HG03097 (cell line): Measurements from ENCODE around the gene PTPRN.
"Not testable (repeated sequence)": the region's sequence is repeated elsewhere in the genome, so short reads cannot be mapped to it uniquely, and the experiment has no call there.

ENCODE experiments used
- ATAC-seq: cut with Tn5 transposase; IDR thresholded peaks from one replicate; pipeline ENCODE4 v1.9.1; 2021; ENCODE audit not compliant: unreplicated experiment, low FRiP score

PTPRN gene

DNA sequence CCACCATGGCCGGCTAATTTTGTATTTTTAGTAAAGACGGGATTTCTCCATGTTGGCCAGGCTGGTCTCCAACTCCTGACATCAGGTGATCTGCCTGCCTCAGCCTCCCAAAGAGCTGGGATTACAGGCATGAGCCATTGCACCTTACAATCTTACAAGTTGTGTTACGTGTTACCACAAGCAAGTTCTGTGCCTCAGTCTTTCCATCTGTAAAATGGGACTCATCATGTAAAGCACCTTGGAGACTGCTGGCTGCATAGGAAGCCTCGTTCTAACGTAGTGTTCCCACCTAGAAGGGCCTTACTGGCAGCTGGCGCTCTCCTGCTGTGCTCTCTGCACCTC, 20.0 kb downstream of the PTPRN start:
- no peak for ATAC-seq

DNA sequence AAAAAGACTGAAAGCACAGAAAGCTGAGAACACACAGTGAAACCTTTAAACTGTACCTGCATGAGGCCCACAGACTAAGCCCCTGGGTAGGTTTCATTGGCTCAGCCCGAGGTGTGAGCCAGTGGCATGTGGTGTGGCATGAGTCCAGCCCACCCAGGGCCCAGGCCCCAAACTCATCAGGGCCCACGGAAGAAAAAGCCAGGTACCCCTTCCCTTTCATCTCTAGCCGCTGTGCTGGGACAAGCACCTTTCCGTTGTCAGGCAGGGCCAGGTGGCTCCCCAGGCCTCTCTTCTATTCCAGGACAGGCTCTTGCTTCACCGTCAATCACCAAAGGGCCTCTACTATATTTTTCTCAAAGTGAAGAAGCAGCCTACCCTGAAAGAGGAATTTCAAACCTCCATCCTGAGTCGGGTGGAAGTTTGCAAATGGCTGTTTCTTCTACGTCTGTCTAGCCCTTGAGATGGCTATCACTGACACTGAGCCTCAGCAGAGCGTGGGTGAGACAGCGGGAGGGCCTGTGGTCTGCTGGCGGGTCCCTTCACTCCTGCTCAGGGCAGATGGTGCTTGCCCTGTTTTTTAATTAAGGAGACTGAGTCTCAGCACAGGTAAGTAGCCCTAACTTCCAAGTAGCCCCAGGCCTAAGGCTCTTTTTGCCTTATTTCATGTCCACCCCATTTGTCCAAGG, 21.5 kb downstream of the PTPRN start:
- ATAC-seq = no peak

DNA sequence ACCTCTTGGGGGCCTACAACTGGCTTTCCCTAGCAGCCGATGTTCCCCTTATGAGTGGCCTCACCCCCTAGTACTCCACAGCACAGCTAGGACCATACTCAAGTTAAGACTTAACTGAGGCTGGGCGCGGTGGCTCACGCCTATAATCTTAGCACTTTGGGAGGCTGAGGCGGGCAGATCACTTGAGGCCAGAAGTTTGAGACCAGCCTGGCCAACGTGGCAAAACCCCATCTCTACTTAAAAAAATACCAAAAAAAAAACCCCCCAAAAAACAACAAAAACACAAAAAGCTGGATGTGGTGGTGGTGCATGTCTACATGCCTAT, 22.1 kb downstream of the PTPRN start:
- ATAC-seq = not testable (repeated sequence)

DNA sequence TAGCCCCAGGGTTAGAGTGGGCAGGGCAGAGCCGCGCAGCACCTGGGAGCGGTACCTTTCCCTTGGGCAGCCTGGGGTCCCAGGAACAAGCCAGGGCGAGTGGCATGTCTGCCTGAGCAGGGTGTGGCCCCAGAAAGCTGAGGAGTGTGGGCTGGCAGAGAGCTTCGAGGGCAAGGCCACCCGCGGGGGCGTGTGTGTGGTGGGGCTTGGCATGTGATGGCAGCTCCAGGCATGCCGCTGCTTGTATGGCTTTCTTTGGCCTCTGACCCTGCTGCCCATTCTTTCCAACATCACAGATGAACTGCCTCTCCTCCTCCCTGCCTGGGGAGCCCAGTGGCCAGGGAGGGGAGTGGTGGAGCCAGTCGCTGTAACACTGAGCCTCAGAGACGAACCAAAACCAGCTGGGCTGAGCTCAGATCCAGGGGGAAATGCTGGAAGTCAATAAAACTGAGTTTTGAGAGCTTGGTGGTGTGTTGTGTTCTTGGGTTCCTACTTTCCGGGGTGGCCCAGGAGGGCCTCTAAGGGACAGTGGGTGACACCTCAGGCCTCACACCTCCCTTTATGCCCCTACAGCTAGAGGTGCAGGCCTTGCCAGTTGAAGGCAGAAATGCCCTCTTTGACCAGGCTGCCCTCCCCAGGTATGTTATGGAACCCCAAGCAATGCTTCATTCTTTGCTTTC, 22.6 kb downstream of the PTPRN start:
- ATAC-seq = no peak

DNA sequence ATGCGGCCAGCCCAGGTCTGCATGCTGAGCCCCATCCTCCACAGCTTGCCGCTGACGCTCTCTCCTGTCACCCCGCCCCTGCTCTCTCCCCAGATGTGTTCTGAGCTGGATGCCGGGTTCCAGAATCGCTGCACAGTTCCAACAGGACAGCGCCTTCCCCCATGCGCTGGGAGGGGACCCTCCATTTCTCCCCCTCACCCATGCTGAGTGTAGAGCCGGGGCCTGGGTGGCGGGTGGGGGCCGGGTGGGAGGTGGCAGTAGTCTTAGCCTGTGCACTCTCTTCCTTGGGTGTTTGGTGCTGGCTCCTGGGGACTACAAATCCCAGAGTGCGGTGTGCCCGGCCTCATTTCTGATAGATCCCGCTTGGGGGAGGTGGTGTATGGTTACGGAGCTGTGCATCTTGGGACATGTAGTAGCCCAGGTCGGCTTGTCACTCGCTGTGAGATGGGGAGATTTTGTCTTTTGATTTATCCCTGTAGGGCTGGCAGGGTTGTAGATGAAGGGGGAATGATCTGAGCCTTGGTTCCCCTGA, 23.2 kb downstream of the PTPRN start:
- ATAC-seq = no peak

DNA sequence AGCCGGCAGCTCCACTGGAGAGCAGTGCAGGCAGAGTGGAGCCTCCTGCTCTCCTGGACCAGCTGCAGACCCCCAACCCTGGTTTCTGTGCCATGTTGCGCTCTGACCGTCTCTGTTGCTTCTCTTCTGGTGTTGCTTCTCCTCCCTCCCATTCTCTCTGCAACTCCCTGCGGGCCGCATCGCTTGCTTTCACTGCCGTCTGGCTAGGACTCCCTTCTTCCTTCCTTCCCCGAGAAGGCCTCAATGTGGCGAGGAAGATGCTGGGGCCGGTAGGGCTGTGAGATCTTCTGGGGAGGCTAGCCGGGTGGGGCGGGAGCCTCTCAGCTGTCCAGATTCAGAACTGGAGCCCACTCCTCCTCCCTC, 23.8 kb downstream of the PTPRN start:
- ATAC-seq = no peak

DNA sequence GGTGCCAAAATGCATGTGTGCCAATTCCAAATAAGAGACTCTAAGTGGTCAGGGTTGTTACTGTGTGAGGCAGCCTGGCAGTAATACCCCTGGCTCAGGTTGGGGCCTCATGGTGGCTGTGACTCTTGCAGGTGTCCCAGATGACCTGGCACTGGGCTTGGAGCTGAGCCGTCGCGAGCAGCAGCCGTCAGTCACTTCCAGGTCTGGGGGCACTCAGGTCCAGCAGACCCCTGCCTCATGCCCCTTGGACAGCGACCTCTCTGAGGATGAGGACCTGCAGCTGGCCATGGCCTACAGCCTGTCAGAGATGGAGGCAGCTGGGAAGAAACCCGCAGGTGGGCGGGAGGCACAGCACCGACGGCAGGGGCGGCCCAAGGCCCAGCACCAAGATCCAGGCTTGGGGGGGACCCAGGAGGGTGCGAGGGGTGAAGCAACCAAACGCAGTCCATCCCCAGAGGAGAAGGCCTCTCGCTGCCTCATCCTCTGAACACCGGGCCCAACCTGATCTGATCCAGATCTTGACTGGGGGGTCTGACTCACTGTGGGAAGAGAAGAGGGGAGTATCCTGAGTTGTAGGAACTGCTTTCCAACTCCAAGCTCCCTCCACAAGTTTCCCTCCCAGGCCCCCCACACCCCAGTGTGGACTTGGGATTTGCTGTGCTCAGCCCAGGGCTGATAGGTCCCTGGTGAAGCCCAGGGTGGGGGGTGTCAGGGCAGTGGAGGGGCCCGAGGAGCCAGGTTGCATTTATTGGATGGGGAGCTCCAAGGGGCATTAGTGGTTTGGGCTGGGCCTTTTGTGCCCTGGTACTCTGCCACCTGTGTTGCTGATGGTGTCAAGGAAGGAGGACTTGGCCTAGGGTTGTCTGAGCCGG, 24.5 kb downstream of the PTPRN start:
- ATAC-seq = no peak

DNA sequence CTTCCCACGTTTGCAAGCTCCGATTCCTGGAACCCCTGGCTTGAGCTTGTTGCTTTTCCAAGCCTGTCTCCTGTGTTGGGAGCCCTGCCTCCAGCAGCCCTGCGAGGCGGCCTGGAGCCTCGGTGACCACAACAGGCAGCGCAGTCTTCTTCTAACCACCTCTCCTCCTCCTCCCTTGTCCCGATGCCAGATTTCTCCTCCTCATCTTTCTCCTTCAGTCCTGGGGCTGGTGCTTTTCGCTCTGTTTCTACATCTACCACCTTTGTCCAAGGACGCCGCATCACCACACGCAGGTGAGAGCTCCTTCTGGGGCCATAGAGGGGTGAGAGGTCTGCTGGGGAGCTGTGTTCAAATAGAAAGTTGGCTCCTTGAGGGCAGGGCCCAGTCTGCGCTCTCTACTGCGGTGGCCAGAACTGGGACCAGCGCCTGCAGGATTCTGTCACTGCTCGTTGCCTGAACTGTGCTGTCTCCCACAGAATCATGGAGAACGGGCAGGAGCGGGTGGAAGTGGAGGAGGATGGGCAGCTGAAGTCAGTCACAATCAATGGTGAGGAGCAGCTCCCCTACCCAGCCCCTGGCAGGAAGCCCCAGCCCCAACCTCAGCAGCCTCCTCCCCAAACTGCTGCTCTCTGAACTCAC, 26.1 kb downstream of the PTPRN start:
- ATAC-seq = no peak

DNA sequence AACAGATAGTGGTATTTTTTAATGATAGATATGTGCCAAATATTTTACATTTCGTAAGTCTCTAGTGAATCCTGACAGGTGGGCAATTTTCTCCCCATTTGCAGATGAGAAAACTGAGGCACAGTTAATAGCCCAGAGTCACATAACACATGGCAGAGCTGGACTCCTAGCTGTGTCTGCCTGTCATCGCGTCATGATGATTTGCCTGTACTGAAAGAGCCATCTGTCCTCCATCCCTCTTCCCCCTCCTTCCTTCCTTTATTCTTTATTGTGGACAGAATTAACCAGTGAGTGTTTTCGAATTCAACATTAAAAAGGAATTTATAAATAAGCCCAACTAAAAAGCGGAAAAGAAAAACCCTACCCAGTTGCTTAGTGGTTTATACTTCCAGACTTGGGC, 26.8 kb downstream of the PTPRN start:
- ATAC-seq = no peak

DNA sequence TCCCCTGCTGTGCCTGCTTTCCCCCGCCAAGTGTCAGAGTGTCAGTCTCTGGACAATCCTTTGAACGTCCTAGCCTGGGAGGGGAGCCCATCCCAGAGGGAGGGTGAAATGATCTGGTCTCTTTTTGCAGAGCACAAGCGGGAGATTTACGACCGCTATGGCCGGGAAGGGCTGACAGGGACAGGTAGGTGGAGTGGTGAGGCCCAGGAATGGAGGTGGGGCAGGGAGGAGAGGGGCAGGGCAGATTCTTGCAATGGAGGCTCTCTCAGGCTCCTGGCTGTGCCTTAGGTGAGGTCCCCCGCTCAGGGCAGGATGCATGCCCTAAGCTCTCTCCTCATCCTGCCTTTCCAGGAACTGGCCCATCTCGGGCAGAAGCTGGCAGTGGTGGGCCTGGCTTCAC, 27.6 kb downstream of the PTPRN start:
- no peak for ATAC-seq

DNA sequence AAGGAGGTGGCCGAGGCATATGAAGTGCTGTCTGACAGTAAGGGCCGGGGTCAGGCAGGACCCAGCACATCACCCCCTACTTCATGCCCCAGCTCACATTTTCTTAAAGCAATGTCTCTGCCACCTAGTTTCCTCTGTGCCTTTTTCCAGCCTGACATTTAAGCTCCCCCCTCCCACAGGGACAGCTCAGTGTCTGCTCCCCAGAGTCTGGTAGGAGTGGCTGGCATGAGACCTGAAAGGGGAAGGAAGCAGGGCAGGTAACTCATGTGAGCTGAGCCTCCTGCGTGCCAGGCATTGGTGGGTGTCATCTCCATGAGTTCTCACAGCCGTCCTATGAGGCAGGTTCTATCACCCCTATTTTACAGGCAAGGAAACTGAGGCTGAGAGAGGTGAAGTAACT, 28.6 kb downstream of the PTPRN start:
- no peak for ATAC-seq

DNA sequence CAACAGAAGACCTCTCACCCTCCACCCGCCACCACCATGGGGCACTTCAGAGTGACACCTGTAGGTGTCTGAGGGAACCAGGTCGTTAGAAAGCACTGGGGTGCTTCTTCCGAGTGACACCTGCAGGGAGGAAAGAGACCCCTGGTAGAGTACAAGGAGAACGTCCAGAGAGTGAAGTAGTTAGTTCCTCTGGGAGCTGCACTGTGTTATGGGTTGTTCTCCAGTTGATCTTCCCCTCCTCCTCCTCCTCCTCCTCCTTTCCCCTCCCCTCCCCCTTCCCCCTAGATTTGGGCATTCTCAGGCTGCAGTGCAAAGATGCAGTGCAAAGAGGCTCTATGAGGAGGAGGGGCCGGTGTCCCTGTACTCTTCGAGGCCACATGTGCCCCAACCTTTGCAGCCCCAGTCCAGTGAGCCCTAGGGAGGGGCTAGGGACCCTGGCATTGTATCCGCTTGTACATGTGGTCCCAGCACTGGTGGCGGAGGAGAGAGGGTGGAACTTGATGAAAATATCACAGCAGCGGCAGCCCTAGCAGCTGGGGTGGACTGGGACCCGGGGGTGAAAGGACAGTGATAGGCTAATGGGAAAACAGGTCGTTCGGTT, 29.2 kb downstream of the PTPRN start:
- ATAC-seq = no peak

DNA sequence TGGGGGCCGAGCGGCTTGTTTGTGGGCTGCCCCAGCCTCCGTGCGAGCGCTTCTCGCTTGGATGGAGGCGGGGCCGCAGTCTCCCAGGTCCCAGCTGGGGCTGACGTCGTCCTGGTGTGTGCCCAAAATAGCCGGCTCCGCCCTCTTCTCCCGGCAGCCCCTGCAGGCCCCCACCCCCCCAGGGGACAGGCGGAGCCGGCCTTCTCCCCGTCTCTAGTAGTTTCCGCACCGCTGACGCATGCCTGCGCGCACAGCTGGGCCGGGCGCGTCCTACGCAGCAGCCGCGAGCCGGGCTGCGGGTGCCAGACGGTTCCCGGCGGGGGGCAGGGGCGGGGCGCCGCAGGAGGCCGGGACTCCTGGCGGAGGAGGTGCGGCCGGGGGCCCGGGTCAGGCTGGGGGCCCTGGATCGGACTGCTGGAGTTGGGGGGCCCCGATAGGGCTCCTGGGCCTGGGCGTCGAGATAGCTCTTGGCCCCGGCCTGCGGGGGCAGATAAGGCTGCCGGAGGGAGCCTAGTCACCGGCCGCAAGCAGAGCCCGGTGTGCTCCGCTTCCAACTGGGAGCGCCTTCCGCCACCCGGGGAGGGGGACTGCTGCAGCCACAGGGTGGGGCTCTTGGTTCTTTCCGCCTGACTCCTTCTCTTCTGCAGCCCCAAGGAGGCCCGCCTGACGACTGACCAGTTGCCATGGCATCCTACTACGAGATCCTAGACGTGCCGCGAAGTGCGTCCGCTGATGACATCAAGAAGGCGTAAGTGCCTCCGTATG, 29.9 kb downstream of the PTPRN start, which contains the start of gene DNAJB2:
Gene DNAJB2 (plus strand): TSS at position 216 of the 765 bp plus-strand sequence. CDS start 468 bp downstream, at position 684.
- peak; percentile 81 for ATAC-seq

DNA sequence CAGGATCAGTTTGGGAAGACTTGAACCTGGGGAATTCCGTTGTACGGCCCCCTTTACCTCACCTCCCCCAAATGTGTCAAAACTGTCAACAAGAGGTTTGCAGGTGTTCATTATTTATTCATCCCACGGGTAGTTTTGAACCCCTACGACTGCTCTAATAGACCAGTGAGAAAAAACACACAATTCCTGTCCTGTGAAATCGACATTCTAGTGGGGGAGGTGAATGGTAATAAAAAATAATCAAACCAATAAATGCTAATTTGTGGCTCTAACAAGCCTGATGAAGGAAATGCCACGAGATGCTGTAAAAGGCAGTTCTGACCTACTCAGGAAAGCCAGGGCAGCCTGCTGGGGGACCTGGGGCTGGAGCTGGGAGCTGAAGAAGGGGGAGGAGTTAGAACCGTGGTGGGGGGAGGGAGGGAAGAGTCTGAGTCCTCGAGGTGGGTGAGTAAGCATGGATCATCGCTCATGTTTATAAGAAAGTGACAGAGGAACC, 30.5 kb downstream of the PTPRN start:
- ATAC-seq = peak; percentile 2

DNA sequence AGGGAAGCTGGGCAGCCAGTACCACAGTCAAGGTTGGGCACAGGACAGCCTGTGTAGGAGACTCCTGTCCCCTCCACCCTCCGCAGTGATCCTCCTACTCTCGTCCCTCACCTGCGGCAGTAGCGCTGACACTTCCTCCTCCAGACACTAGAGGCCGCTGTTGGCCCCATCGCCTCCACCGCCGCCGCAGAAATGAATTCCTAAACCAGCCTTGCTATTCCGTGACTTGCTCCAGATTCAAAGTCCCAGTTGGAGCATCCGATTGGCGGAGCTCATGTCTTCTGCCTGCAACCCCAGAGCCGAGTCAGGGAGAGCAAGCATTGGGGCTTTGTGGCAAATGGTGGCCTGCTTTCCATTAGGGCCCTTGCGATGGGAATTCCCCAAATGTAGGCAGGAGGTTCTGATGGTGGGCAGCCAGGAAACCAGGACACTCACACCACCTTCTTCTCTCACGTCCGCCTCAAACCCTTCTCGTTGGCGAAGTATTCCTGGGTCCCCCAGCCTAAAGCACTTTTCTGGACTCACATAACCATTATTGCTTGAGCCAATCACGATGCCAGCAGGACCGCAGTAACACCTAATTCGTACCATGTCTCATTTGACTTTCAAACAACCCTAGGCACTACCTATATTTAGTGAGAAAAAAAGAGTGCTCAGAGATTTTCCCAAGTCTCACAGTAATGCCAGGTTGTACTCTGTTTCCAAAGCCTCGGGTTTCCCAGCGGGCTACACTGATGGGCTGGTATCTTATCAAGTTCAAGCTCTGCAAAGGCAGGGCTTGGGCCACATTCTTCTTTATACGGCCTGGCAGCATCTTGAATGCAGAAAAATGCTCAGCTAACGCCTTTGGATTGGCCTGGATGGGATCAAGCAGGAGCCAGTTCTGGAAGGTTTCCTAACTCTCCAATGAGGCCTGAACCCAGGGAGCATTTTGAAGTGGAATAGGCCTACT, 31.2 kb downstream of the PTPRN start:
- ATAC-seq = peak; percentile 25

DNA sequence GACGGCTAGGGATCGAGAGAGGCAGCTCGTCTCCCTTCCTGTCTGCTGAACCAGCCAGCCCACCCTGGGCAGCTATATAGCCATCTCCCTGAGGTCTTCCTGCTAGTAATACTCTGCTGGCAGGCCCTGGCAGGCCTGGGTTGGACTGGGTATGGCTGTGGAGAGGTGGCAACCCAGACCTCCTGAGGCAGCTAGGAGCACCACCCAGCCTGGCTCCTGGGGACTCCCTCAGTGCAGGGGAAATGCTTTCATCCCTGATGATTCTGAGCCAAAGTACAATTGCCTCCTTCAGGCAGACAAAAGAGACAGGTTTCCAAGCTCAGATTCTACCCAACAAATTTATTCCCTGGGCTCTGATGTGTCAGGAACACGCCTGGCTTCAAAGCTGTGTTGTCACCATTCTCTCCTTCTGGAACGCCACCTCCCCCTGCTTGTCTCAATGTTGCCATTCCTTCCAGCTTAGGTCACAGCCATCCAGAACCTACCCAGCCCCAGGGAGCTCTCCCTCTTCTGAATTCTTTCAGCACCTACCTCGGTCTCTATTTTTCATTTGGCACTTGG, 34.8 kb downstream of the PTPRN start:
- ATAC-seq = no peak

DNA sequence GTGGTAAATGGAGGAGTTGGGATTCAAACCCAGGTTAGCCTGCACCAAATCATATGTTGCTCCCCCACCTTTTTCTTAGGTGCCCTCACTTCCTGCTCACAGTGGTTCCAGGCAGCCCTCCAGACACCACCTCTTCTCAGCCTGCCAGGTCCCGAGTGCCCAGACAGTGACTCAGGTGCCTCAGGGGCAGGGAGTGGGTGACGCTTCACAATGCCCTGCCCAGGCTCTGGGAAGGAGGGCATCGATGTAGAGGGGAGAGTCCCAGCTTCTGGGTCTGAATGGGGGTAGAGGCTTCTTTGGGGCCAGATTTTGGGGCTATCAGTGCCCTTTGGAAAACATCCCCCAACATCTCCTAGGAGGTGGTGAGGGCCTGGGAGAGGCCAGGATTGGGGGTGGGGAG, 35.3 kb downstream of the PTPRN start:
- no peak for ATAC-seq

DNA sequence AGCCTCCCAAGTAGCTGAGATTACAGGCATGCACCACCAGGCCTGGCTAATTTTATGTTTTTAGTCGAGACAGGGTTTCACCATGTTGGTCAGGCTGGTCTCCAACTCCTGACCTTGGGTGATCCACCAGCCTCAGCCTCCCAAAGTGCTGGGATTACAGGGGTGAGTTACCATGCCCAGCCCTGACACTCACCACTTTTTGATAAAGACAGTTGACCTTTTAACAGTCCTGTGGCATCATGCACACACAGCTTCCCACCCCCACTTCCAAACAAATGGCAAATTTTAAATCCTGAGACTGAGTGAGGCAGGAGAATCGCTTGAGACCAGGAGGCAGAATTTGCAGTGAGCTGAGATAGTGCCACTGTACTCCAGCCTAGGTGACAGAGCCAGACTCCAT, 36.2 kb downstream of the PTPRN start:
- no peak for ATAC-seq
